Adrenal gland (tissue), 5 donors: ENCODE data around the gene OSCAR.

ENCODE experiments used
- POLR2A ChIP-seq, 2 donors: fragments of 450-650 bp; IDR thresholded peaks; one replicate each; pipeline ENCODE4 v1.6.1; 2017; ENCODE audit warnings: antibody characterized with exemption in 2 of 2, mild to moderate bottlenecking in 2 of 2, moderate library complexity in 1 of 2
- TF ChIP-seq, protein P1 (sequence below), 6 experiments: fragments of 450-650 bp in 4 of 6; fragments of 200-600 bp in 2 of 6; sonication (generic) in 1 of 6; IDR thresholded peaks; 1 replicate in 5 of 6; 2 replicates in 1 of 6; pipeline versions ENCODE4 v1.5.1 to v1.8.0; 2016 to 2021; ENCODE audit warnings: antibody characterized with exemption in 6 of 6, mild to moderate bottlenecking in 2 of 6, moderate library complexity in 1 of 6
- donor health status: DM: no; HTN: no; CAD: no.

DNA sequence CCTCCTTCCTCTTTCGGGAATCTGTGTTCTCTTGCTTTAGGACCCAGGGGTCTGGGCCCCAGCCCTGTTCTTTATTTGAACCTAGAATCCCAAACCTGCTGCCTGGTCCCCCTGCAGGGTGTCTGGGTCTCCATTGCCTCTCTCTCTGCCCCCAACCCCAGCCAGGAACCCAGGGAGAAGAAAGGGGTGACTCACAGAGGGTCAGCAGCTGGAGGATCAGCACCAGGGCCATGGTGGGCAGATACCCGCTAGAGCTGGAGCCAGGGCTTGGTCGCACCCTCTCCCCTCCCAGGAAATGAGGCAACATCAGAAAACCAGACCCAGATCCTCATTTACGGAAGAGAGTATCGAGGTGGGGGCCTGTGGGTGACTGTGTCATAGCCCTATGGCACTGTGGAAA, at the start of gene OSCAR:
- TF ChIP-seq, protein P1, sequence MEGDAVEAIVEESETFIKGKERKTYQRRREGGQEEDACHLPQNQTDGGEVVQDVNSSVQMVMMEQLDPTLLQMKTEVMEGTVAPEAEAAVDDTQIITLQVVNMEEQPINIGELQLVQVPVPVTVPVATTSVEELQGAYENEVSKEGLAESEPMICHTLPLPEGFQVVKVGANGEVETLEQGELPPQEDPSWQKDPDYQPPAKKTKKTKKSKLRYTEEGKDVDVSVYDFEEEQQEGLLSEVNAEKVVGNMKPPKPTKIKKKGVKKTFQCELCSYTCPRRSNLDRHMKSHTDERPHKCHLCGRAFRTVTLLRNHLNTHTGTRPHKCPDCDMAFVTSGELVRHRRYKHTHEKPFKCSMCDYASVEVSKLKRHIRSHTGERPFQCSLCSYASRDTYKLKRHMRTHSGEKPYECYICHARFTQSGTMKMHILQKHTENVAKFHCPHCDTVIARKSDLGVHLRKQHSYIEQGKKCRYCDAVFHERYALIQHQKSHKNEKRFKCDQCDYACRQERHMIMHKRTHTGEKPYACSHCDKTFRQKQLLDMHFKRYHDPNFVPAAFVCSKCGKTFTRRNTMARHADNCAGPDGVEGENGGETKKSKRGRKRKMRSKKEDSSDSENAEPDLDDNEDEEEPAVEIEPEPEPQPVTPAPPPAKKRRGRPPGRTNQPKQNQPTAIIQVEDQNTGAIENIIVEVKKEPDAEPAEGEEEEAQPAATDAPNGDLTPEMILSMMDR (IDR thresholded peaks at IDR 0.05): no peak
- TF ChIP-seq POLR2A (IDR thresholded peaks at IDR 0.05): no peak
